GM21423 (cell line): ENCODE data around the gene APOO.
A peak's percentile ranks its signal among the peaks of the same experiment; 100 is the strongest.
"Not testable (repeated sequence)": the region's sequence is repeated elsewhere in the genome, so short reads cannot be mapped to it uniquely, and the experiment has no call there.

Experiments
- ATAC-seq: cut with Tn5 transposase; IDR thresholded peaks from one replicate; pipeline ENCODE4 v1.9.1; 2021; ENCODE audit warnings: mild to moderate bottlenecking, moderate library complexity; ENCODE audit not compliant: unreplicated experiment

The APOO gene

DNA sequence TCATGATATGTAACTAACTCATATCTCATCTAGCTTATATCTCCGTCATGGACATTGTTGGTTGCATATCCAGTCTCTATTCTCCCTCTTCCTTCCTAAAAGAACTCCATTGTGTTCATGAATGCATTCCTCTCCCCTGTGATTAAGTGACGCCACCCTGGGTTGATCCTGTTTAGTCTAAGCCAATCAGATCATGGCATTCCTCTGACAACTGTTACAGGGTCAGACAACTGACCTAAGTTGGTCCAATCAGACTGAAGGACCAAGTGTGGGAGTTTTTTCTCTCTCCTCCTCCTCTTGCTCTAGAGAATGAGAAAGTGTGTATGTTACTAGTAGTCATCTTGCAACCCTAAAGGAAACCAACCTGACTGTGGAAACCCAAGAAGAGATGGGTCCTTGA is 3.6 kb downstream of the APOO start:
- no peak for ATAC-seq

DNA sequence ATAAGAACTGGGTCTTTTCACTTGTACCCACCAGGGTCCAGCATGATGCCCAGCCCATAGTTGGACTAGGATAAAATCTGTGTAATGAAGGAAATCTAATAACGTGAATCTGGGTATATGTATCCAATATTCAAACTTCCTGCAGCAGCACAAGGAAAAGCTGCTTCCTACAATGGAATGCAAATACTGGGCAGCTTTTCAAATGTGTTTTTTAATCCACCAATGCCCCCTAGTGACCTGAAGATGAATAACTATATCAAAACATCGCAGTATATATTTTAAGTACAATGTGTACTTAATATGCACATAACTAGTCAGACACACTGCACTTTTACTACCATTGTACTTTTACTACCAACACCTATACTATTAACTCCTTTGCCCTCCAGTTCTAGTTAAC is 5.3 kb downstream of the APOO start:
- no peak for ATAC-seq

- peak; percentile 62 for ATAC-seq
Measured at GRCh38 chrX:23901805-23902204, 5.9 kb downstream of the APOO start.

DNA sequence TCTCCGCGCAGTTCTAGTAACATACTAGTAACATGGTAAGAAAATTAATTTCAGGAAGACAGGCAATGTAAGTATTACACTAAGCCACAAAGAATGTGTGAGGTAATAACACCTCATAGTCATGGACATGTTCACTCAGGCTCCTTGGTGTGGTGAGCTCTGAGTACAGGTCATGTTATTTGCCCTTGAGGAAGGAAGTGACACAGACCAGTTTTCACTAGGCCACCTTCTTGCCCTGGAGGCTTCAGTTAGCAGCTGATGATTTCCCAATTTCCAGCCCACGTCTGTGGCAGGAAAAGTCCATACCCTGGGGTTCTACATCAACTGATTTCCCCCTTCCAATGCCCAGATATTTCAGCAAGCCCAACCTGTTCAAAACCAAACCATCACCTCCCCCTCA is 6.7 kb downstream of the APOO start:
- ATAC-seq: no peak

GRCh38 chrX:23900220-23900797 is 7.4 kb downstream of the APOO start:
- ATAC-seq: no peak

GRCh38 chrX:23898412-23898959 is 9.3 kb downstream of the APOO start:
- no peak for ATAC-seq

DNA sequence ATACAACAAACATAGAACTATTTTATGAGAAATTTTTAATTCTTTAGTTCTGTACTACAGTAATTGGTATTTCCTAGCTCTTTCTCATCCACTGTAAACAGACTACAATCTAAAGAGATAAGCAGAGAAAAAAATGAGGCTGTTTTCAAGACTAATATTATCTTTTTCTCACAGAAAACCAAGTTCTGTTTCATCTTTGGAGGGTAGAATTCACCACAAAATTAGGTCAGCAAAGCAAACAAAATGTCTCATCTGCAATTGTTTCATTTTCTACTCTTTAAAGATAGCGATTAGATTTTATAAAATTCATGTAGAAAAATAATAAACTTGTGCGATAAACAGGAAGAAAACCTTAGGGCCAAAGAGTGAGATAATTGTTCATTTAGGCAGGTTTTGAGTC is 10.8 kb downstream of the APOO start:
- ATAC-seq: no peak

GRCh38 chrX:23896539-23896938 is 11.2 kb downstream of the APOO start:
- not testable (repeated sequence) for ATAC-seq

DNA sequence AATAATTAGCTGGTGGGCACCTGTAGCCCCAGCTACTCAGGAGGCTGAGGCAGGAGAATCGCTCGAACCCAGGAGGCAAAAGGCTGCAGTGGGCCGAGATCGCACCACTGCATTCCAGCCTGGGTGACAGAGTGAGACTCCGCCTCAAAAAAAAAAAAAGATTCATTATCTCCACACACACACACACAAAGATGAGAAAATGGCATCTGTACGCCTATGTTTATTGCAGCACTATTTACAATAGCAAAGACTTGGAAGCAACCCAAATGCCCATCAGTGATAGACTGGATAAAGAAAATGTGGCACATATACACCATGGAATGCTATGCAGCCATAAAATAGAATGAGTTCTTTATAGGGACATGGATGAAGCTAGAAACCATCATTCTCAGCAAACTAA is 12.7 kb downstream of the APOO start:
- ATAC-seq: not testable (repeated sequence)

DNA sequence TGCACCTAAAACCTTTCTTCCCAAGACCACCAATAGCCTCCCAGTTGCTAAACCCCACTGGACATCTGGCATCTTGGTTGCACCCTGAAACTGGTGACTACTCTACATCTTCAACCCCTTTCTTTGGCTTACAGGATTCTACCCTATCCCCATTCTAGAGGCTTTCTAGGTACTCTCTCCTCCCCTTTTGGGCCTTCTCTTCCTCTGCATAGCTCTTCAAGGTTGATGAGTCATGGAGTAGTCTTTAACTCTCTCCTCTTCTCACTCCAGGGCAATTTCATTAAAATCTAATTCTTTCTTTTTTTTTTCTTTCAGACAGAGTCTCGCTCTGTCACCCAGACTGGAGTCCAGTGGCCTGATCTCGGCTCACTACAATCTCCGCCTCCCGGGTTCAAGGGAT is 16.8 kb downstream of the APOO start:
- no peak for ATAC-seq

DNA sequence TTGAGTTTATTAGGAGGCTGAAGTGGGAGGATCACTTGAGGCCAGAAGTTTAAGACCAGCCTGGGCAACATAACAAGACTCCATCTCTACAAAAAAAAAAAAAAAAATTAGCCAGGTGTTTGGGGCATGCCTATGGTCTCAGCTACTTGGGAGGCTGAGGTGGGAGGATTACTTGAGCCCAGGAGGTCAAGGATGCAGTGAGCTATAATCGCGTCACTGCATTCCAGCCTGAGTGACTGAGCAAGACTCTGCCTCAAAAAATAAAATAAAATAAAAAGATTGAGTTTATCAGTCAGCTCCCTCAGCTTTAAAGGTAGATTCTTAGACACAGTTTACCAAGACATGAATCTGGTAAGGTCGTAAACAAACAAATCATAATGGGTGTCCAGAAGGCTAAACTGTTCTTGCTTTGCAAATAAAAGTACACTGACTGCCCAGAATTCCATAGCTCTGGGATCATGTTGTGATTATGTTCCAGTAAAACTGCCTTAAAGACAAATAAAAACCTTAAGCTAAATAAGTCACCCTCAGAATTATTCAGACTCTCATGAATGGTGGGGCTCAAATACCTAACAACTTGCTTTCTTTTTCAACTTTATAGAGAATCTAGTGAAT is 18.7 kb downstream of the APOO start:
- ATAC-seq: no peak

- ATAC-seq: no peak
Measured at GRCh38 chrX:23887918-23888317, 19.8 kb downstream of the APOO start.

- no peak for ATAC-seq
Measured at GRCh38 chrX:23887451-23887850, 20.3 kb downstream of the APOO start.

DNA sequence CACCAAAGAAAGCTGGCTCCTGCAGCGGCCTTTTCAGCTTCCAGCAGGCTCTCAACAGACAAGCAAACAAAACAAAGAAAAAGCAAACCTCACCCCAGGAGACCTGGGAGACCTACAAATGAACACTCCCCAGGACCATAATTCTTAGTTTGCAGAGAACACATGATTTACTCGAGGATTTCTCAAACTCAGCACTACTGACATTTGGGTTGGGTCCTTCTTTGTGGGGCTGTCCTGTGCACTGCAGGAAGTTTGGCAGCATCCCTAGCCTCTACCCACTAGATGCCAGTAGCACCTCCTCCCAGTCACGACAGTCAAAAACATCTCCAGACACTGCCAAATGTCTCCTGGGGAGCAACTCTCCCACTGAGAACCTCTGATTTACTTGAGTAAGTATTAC is 21.9 kb downstream of the APOO start:
- no peak for ATAC-seq

- ATAC-seq: no peak
Measured at GRCh38 chrX:23884427-23885024, 23.2 kb downstream of the APOO start.

DNA sequence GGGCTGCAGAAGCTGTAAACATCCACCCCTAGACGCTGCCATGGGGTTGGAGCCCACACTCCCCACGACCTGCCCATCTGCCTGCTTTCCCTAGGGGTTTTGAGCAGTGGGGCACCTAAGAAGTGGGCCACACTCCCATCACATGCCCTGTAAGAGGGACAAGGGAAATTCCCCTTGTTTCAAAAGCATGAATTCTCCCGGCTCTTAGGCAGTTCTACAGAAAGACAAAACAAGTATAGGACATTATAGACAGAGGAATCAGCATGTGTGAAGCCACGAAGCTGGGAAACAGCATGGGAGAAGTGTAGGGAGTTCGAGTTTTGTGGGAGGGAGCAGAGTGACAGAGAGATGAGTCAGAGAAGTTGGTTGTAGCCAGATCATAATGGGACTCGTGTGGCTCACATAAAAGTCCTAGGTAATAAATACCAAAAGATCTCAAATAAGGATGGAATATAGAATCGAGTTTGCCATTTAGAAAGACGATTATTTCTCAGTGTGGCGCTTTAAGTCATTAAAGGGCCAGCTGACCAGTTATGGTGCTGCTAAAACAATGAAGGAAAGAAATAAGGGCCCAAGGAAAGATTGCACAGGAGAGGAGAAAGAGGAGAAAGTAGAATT is 23.9 kb downstream of the APOO start:
- ATAC-seq: no peak

- no peak for ATAC-seq
Measured at GRCh38 chrX:23879380-23880090, 28.2 kb downstream of the APOO start.

DNA sequence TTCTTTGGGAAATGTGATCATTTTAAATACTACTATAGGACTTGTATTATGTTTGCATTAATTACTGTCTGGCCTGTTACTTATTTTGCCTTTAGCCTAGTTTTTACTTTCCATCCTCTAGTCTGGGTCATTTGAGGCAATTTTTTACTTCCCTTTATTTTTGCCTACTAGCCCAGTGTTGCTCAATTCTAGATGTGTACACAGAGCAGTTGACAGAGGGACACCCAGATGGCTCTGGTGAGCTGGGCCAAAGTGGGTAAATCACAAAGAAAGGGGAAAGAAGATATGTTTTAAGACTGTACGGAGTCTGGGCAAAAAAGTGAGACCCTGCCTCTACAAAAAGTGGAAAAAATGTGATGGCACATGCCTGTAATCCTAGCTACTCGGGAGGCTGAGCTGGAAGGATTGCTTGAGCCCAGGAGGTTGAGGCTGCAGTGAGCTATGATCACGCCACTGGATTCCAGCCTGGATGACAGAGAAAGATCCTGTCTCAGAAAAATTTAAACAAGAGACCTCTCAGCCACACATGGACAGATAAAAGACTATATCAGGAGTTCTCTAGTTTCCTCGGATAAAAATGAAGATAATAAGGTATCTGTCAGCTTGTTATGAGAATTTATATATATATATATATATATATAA is 35.7 kb downstream of the APOO start:
- no peak for ATAC-seq

DNA sequence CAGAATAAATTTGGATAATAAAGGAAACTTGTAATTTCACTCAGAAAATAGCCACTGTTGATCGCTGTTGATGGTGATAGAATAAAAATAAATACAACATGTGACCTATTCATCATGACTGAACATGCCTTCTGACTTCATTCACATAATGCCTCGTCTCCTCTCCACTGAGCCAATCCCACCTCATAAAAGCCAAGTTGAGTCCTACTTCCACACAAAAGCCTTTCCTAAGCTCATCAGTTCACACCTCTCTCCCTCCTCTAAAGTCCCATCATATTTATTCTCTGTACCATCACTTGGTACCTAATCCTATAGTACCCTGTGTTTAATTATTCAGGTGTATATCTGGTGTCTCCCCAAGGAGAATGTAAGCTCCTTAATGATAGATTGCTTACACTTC is 37.7 kb downstream of the APOO start:
- ATAC-seq: no peak

DNA sequence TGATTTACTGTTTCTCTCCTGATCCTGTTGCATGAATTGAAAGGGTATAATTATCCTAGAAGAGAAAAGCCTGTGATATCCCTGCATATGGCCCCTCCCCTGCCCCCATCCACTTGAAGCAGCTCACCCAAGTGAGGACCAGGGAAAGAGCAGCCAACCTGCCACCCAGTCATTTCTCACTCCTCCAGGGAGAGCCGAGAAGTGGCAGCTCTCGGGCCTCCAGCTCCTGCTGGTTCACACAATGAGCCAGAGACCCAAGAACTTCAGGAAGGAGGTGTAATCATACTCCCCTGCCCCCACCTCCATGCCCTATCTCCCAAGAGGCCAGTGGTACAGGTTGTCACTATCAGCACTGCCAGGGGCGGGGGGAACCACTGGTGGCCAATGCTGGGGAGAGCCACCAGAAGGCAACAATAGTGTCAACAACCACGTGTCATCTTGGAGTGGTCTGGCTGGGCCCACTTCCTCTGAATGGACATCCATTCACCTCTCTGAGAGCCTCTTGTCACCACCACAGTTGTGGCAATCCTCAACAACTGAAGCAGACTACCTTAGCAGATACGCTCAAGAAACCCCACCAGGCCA is 42.9 kb downstream of the APOO start:
- no peak for ATAC-seq
